GM23248 (cell line): ENCODE results near the gene FGF14. TPM values are rescaled to one million over a fixed set of nuclear protein-coding genes. Genes with fewer than 3 reads are reported as not detected.

Source experiments
- DNase-seq: peaks from one replicate; pipeline ENCODE4 v3.0.0-alpha.2; 2015
- H2AFZ ChIP-seq: fragments of 200-600 bp; sonication (generic); 2 replicates; pipeline ENCODE4 v1.6.1; 2016; ENCODE audit warnings: antibody characterized with exemption
- H3F3A ChIP-seq: fragments of 200-600 bp; sonication (generic); 2 replicates; pipeline ENCODE4 v1.6.1; 2016; ENCODE audit warnings: mild to moderate bottlenecking, antibody characterized with exemption, mixed run types; ENCODE audit not compliant: insufficient read depth
- H3K27ac ChIP-seq: fragments of 200-600 bp; sonication (generic); 2 replicates; pipeline ENCODE4 v1.5.1; 2016; ENCODE audit warnings: mild to moderate bottlenecking
- H3K27me3 ChIP-seq: fragments of 200-600 bp; sonication (generic); replicated peaks from 2 replicates; pipeline ENCODE4 v1.6.1; 2016; ENCODE audit warnings: mild to moderate bottlenecking; ENCODE audit not compliant: insufficient read depth
- H3K36me3 ChIP-seq: fragments of 200-600 bp; sonication (generic); 2 replicates; pipeline ENCODE4 v1.6.1; 2016; ENCODE audit warnings: low read depth, mild to moderate bottlenecking
- H3K4me1 ChIP-seq: fragments of 200-600 bp; sonication (generic); 2 replicates; pipeline ENCODE4 v1.6.1; 2016; ENCODE audit warnings: mild to moderate bottlenecking; ENCODE audit not compliant: insufficient read depth
- H3K4me2 ChIP-seq: fragments of 200-600 bp; sonication (generic); one replicate; pipeline ENCODE4 v1.6.1; 2016; ENCODE audit warnings: mild to moderate bottlenecking; ENCODE audit not compliant: unreplicated experiment
- H3K4me3 ChIP-seq: fragments of 200-600 bp; sonication (generic); 2 replicates; pipeline ENCODE4 v1.5.1; 2016; ENCODE audit warnings: mild to moderate bottlenecking
- H3K79me2 ChIP-seq: fragments of 200-600 bp; sonication (generic); 2 replicates; pipeline ENCODE4 v1.6.1; 2016; ENCODE audit warnings: mild to moderate bottlenecking; ENCODE audit not compliant: insufficient read depth
- H3K9ac ChIP-seq: fragments of 200-600 bp; sonication (generic); 2 replicates; pipeline ENCODE4 v1.6.1; 2016; ENCODE audit warnings: mild to moderate bottlenecking
- H3K9me2 ChIP-seq: fragments of 200-600 bp; sonication (generic); 2 replicates; pipeline ENCODE4 v1.6.1; 2016; ENCODE audit warnings: mixed run types, mild to moderate bottlenecking, moderate library complexity; ENCODE audit not compliant: insufficient read depth
- H3K9me3 ChIP-seq: fragments of 200-600 bp; sonication (generic); one replicate; pipeline ENCODE4 v1.6.1; 2017; ENCODE audit warnings: low read depth
- H4K20me1 ChIP-seq: fragments of 200-600 bp; sonication (generic); 2 replicates; pipeline ENCODE4 v1.6.0; 2016; ENCODE audit not compliant: insufficient read depth
- EZH2 ChIP-seq: fragments of 200-600 bp; sonication (generic); IDR thresholded peaks from 2 replicates; pipeline ENCODE4 v1.6.1; 2018; ENCODE audit warnings: antibody characterized with exemption, mild to moderate bottlenecking; ENCODE audit not compliant: insufficient read depth, poor library complexity, severe bottlenecking
- EZH2phosphoT487 ChIP-seq: fragments of 200-600 bp; sonication (generic); IDR thresholded peaks from 2 replicates; pipeline ENCODE4 v1.6.1; 2018; ENCODE audit warnings: antibody characterized with exemption, moderate library complexity, mild to moderate bottlenecking, low read depth; ENCODE audit not compliant: insufficient read depth
- WGBS, 2 experiments: methylation state at CpG; one replicate each; pipeline ENCODE4 v1.1.6; 2015 to 2017; ENCODE audit warnings: low lambda C conversion rate in 2 of 2, low coverage in 1 of 2; ENCODE audit errors: missing lambda C conversion rate in 2 of 2; 5-methylcytosine and 5-hydroxymethylcytosine counted together
- in situ Hi-C: fragments of 300-500 bp; cut with MboI; formaldehyde crosslinking; loops from 2 replicates; pipeline ENCODE4 v1.15.0; 2020
- polyA plus RNA-seq: library from polyadenylated mRNA; unstranded; fragments of >200 nt; fragmentation: Nextera tagmentation; extraction: Ambion mirVana; gene quantifications from 2 replicates; pipeline ENCODE4 v1.2.1, GENCODE V29; 2016
- total RNA-seq: library from RNA; depleted of rRNA; stranded (reverse); fragments of >200 nt; shearing (Covaris generic); gene quantifications from 2 replicates; pipeline ENCODE4 v1.2.3, GENCODE V29; 2014

Gene FGF14
- total and polyA plus RNA-seq, 2 experiments from 2014 or later: 1.9 TPM; not detected in 1

- H3K4me1 ChIP-seq: peaks cover 22% of the 10 kb centered on the region
- peaks cover 8% of the 10 kb centered on the region; the same call in 1 of the 2 replicates for H3K79me2 ChIP-seq
- H3K4me2 ChIP-seq: peak overlapping the region; percentile 27
- 24 to 34% methylated on average over 3 of the region's 3 CpGs for WGBS, 2 experiments
- H3K9me2 ChIP-seq: no peaks in the 10 kb centered on the region
- H2AFZ ChIP-seq: no peak overlapping the region
- H4K20me1 ChIP-seq: no peaks in the 10 kb centered on the region
- peaks cover 26% of the 10 kb centered on the region; the same call in 1 of the 2 replicates for H3K36me3 ChIP-seq
- no peak for TF ChIP-seq EZH2phosphoT487
- no peak for TF ChIP-seq EZH2
- H3F3A ChIP-seq: peaks cover 8% of the 10 kb centered on the region
- H3K9ac ChIP-seq: no peak overlapping the region; the same call in 1 of the 2 replicates
- H3K4me3 ChIP-seq: no peak overlapping the region
- no peaks in the 10 kb centered on the region for H3K27me3 ChIP-seq
- peak; percentile 59 for DNase-seq
- no peaks in the 10 kb centered on the region for H3K9me3 ChIP-seq
- in situ Hi-C loops: no loop called here
- H3K27ac ChIP-seq: peak overlapping the region; percentile 11; the same call in 1 of the 2 replicates
Observed at GRCh38 chr13:101691341-101691860, 710.4 kb downstream of the FGF14 start.

- in situ Hi-C loops: no loop called here
- H3K4me3 ChIP-seq: no peak overlapping the region
- peak; percentile 5 for DNase-seq
- TF ChIP-seq EZH2phosphoT487 (no peak), EZH2 (no peak)
- no peaks in the 10 kb centered on the region for H3K9me3 ChIP-seq
- H3K4me2 ChIP-seq: no peak overlapping the region
- 6 to 11% methylated on average over 2 of the region's 2 CpGs for WGBS, 2 experiments
- peaks cover 8% of the 10 kb centered on the region for H3F3A ChIP-seq
- H3K36me3 ChIP-seq: peaks cover 21% of the 10 kb centered on the region; the same call in 1 of the 2 replicates
- no peaks in the 10 kb centered on the region for H3K9me2 ChIP-seq
- no peak overlapping the region; the same call in 1 of the 2 replicates for H3K9ac ChIP-seq
- no peak overlapping the region for H2AFZ ChIP-seq
- H3K27ac ChIP-seq: 0 out of 2 replicates have a peak overlapping the region, but pooled peaks have one; percentile 11
- H3K4me1 ChIP-seq: peaks cover 22% of the 10 kb centered on the region
- H4K20me1 ChIP-seq: no peaks in the 10 kb centered on the region
- H3K27me3 ChIP-seq: no peaks in the 10 kb centered on the region
- peaks cover 13% of the 10 kb centered on the region; the same call in 1 of the 2 replicates for H3K79me2 ChIP-seq
Observed at GRCh38 chr13:101690871-101691270, 711.0 kb downstream of the FGF14 start.

GRCh38 chr13:101686003-101686402 lies 715.8 kb downstream of the FGF14 start:
- Histone ChIP-seq H3K27ac (no peak overlapping the region), H3K9me3 (no peaks in the 10 kb centered on the region), H3F3A (0 out of 2 replicates have a peak, but pooled peaks cover 3% of the 10 kb centered on the region), H3K4me1 (peaks cover 34% of the 10 kb centered on the region), H3K4me3 (no peak overlapping the region), H3K36me3 (no peaks in the 10 kb centered on the region), H2AFZ (no peak overlapping the region), H3K9me2 (no peaks in the 10 kb centered on the region), H3K9ac (no peak overlapping the region), H3K79me2 (peaks cover 59% of the 10 kb centered on the region), H4K20me1 (peaks cover 11% of the 10 kb centered on the region; the same call in 1 of the 2 replicates), H3K4me2 (no peak overlapping the region), H3K27me3 (no peaks in the 10 kb centered on the region)
- 82 to 86% methylated on average over 2 of the region's 2 CpGs for WGBS, 2 experiments
- in situ Hi-C loops: no loop called here
- TF ChIP-seq EZH2phosphoT487 (no peak), EZH2 (no peak)
- DNase-seq: peak; percentile 29

- H3K4me3 ChIP-seq: no peak overlapping the region
- peaks cover 16% of the 10 kb centered on the region; the same call in 1 of the 2 replicates for H4K20me1 ChIP-seq
- H3K27me3 ChIP-seq: no peaks in the 10 kb centered on the region
- no peaks in the 10 kb centered on the region for H3K36me3 ChIP-seq
- no peak for TF ChIP-seq EZH2phosphoT487
- TF ChIP-seq EZH2: no peak
- H2AFZ ChIP-seq: no peak overlapping the region
- peaks cover 29% of the 10 kb centered on the region for H3K4me1 ChIP-seq
- no peak overlapping the region for H3K27ac ChIP-seq
- H3K4me2 ChIP-seq: peak overlapping the region; percentile 19
- H3K79me2 ChIP-seq: peaks cover 68% of the 10 kb centered on the region
- no peaks in the 10 kb centered on the region for H3K9me2 ChIP-seq
- no peak overlapping the region for H3K9ac ChIP-seq
- H3F3A ChIP-seq: no peaks in the 10 kb centered on the region
- no peaks in the 10 kb centered on the region for H3K9me3 ChIP-seq
- in situ Hi-C loops: no loop called here
- peak; percentile 41 for DNase-seq
Observed at GRCh38 chr13:101681834-101682233, 720.0 kb downstream of the FGF14 start.
